Measurements from ENCODE around the gene NCKAP1.

- TF ChIP-seq CTCF (IDR thresholded peaks at IDR 0.05; ENCODE audit: borderline replicate concordance, extremely low read depth, low read length, poor library complexity, severe bottlenecking) (no peak), EZH2 (IDR thresholded peaks at IDR 0.05; ENCODE audit: borderline replicate concordance, low read depth, low read length, severe bottlenecking) (no peak)
Observed at GRCh38 chr2:183049420-183049819, 11.2 kb upstream of the NCKAP1 start.
